HG03378 (cell line): ENCODE results near the gene PXMP4.
A peak's percentile ranks its signal among the peaks of the same experiment; 100 is the strongest.
"Not testable (repeated sequence)": the region's sequence is repeated elsewhere in the genome, so short reads cannot be mapped to it uniquely, and the experiment has no call there.

Experiments used
- ATAC-seq: cut with Tn5 transposase; IDR thresholded peaks from one replicate; pipeline ENCODE4 v1.9.1; 2021; ENCODE audit warnings: mild to moderate bottlenecking, moderate library complexity; ENCODE audit not compliant: unreplicated experiment

PXMP4 gene

GRCh38 chr20:33719989-33720709 lies at the start of gene PXMP4:
PXMP4 (minus strand) TSS chr20:33720310; CDS start chr20:33720207, 103 bp downstream.
- ATAC-seq, result peak; percentile 97

DNA sequence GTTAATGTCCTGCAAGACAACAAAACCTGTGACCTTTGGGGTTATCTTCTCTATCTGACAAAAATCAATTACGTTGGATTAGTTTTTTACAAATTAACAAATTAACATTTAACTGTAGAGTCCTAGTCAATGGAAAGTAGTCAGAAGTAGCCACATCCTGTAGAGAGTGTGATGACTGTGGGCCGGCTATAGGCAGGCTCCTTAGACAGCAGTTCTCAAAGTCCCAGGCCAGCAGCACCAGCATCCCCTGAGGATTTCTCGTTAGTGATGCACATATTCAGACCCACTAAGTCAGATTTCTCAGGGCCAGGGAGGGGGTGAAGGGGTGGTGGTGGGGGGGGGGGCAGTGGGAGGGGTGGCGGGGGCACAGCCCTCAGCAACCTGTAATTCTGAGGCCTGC lies 48.9 kb upstream of the PXMP4 start:
- no peak for ATAC-seq

- no peak for ATAC-seq
Measured at GRCh38 chr20:33767777-33768138, 47.6 kb upstream of the PXMP4 start.

GRCh38 chr20:33766686-33767085 lies 46.6 kb upstream of the PXMP4 start:
- no peak for ATAC-seq

GRCh38 chr20:33765592-33765991 lies 45.5 kb upstream of the PXMP4 start:
- no peak for ATAC-seq

DNA sequence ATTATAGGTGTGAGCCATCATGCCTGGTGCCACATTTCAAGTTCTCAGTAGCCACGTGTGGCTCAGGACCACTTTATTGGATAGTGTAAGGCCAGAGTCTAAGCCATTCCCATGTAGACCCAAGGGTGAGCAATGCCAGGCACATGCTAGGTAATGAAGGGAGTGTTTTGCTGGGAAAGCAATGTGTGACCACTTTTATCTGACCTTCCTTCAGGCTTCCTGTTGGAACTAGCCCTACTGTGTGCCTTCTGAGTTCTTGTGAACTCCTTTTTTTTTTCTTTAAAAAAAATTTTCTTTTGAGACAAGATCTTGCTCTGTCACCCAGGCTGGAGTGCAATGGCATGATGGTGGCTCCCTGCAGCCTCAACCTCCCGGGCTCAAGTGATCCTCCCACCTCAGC lies 45.0 kb upstream of the PXMP4 start:
- ATAC-seq, result no peak

DNA sequence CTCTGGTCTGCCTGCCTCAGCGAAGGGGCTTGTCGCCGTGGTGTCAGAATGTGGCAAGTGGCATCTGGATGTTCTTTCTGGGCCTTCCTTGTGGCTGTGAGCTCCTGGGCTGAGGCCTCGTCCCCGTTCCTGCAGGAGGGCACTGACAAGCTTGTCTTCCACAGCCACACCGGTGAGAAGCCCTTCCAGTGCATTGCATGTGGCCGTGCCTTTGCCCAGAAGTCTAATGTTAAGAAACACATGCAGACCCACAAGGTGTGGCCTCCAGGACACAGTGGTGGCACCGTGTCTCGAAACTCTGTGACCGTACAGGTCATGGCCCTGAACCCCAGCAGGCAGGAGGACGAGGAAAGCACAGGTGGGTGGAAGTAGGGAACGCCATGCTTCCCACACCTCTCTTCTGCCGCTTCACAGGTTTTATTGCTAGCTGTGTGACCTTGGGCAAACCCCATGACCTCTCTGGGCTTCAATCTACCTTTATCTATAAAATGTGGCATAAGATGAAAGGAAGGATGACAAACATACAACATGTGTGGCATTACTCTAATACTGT lies 41.7 kb upstream of the PXMP4 start:
- ATAC-seq, result no peak

DNA sequence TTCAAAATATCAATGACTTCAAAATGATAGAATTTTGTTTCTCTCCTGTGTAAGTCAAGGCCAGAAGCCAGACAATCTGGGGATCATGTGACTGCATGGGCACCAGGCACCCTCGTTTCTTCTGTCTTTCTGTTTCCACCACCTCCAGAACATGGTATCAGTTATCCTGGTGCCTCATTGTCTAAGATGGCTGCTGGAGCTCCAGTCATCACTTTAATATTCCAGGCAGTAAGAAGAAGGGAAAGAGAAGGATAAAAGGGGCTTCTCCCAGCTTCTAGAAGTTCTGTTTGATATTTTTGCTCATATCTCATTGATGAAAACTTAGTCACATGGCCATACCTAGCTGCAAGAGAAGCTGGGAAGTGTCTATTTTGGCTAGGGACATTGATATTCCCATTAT lies 37.3 kb upstream of the PXMP4 start:
- ATAC-seq, result no peak

GRCh38 chr20:33757046-33757445 lies 36.9 kb upstream of the PXMP4 start:
- ATAC-seq, result no peak

DNA sequence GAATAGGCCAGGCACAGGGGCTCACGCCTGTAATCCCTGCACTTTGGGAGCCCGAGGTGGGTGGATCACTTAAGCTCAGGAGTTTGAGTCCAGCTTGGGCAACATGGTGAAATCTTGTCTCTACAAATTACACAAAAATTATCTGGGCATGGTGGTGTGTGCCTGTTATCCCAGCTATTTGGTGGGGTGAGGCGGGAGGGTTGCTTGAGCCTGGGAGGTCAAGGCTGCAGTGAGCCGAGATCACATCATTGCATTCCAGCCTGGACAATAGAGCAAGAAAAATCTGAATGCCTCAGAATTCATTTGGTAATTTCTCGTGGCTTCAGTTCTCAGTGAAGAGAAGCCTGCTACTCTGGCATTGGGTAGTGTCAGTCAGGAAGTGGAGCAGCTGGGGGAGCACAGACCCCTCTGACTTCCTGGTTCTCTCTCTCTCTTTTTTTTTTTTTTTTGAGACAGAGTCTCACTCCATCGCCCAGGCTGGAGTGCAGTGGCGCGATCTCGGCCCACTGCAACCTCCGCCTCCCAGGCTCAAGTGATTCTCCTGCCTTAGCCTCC lies 35.9 kb upstream of the PXMP4 start:
- not testable (repeated sequence) for ATAC-seq

DNA sequence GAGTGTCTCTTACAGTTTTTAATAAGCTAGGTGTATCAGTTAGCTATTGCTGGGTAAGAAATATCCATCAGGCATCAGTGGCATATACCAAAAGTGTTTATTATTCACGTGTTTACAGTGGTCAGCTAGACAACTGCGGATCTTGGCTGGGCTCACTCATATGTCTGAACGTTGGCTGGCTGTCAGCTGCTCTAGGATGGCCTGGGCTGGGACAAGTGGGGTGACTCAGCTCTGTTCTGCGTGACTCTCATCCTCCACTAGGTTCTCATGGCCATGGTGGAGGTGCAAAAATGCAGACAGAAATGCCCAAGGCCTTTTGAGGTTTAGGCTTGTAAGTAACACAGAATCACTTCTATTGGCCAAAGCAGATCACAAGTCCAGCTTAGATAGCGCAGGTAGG lies 33.7 kb upstream of the PXMP4 start:
- no peak for ATAC-seq

DNA sequence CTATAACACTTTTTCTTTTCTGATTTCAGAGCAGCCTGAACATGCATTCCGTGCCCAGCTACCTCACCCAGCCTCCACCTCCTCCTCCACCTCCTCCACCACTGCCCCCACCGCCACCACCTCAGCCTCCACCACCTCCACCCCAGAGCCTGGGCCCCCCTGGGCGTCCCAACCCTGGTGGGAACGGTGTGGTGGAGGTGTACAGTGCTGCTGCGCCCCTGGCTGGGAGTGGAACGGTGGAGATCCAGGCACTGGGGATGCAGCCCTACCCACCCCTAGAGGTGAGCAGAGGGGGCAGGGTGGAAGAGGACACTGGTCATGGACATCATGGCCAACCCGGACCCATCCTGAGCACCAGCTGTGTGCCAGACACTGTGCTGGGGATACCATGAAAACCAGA lies 33.0 kb upstream of the PXMP4 start:
- no peak for ATAC-seq

GRCh38 chr20:33751775-33752174 lies 31.7 kb upstream of the PXMP4 start:
- no peak for ATAC-seq

DNA sequence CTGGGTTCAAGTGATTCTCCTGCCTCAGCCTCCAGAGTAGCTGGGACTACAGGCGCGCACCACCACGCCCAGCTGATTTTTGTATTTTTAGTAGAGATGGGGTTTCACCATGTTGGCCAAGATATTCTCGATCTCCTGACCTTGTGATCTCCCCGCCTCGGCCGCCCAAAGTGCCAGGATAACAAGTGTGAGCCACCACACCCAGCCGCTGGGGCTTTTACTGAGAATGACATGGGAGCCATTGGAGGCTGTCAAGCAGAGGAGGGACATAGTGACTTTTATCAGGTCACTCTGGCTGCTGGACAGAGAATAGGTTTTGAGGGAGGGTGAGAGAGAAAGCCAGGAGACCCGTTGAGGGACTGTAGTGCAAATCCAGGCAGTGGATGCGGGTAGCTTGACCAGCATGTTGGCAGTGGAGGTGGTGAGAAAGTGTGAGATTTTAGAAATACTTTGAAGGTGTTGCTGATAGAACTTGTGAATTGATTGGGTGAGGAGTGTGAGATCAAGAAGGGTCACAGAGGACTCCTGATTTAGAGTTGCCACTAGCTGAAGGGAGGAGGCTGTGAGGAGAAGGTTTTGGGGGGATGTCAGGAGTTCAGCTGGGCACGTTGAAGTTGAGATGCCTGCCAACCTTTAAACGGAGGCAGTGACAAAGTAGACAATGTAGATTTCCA lies 26.4 kb upstream of the PXMP4 start:
- no peak for ATAC-seq

GRCh38 chr20:33744773-33745385 lies 24.8 kb upstream of the PXMP4 start:
- no peak for ATAC-seq

GRCh38 chr20:33744181-33744580 lies 24.1 kb upstream of the PXMP4 start:
- ATAC-seq, result no peak

- ATAC-seq, result no peak
Measured at GRCh38 chr20:33740189-33740588, 20.1 kb upstream of the PXMP4 start.

DNA sequence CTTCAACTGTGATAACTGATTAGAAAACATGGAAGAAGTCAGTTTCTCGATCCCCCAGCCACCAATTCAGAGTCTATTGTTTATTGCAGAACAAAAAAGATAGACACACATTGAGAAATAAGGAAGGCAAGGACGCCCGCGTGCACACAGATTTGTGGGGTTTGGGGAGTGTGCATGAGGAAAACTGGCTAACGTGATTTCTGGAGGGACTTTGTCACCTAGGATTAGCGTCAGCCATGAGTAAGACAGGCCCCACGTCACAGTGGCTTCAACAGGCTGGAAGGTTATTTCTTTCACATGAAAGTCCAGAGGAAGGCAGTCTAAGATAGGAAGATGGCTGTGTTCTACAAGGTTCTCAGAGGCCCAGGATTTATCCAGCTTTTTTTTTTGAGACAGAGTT lies 19.4 kb upstream of the PXMP4 start:
- no peak for ATAC-seq

- ATAC-seq, result no peak
Measured at GRCh38 chr20:33736962-33737361, 16.9 kb upstream of the PXMP4 start.

DNA sequence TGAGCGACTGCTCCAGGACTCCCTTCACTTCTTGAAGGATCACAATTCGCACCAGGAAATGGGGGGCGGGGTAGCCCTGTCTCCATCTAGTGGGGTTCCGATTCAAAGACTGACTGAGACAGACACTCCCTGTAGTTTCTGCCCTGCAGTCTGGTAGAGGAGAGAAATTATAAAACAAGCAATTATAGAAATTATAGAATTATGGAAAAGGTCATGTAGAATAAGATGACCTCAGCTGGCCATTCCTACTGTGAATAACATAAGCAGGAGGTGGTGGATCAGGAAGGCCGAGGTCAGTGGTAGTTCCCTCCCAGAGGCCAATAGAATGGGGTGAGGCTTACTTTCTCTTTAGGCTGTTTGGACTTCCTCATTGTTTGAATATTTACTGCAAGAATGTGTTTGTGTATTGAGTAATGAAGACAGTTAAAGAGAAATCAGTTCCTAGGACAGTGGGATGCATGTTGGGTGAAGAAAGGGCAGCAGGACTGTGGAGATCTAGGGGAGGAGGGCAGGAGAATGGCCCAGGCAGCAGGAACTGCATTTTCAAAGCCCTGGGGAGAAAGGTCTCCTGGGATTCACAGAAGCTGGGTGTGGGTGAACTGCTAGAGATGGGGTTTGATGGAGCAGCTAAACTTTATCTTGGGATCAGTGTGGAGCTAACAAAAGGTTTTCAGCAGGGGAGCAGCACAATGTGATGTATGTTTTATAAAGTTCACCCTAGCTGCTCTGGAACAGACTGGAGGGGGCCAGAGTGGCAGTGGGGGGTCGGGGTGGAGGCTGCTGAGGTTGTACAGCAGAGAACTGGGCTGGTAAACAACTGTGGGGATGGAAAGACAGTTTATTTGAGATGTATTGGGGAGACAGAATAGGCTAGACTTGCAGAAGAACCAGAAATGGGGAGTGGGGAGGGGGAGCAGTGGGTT lies 13.8 kb upstream of the PXMP4 start:
- no peak for ATAC-seq
